ENCODE data around the gene CEP85L.

CEP85L gene

DNA sequence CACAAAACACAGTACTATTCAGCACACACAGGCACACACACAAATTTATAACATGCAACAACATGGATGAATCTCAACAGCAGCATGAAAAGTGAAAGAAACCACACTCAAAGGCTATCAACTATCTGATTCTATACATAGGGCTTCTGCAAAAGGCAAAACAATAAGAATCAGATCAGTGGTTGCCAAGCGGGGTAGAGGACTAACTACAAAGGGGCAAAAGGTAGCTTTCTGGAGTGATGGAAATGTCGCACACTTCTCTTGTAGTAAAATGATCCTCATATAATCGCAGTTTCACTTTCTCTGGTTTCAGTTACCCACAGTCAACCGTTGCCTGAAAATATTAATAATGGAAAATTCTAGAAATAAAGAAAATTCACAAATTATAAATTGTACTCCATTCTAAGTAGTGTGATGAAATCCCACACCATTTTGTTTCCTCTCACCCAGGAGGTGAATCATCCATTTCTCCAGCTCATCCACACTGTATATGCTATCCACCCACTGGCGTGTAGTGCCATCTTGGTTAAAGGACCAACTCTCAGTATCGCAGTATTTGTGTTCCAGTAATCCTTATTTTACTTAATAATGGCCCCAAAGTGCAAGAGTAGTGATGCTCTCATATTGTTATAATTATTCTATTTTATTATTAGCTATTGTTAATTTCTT, 116.1 kb downstream of the CEP85L start:
- no peak for DNase-seq

GRCh38 chr6:118530942-118531341, 120.4 kb downstream of the CEP85L start:
- DNase-seq, result no peak

GRCh38 chr6:118529756-118530155, 121.6 kb downstream of the CEP85L start:
- DNase-seq, result no peak

DNA sequence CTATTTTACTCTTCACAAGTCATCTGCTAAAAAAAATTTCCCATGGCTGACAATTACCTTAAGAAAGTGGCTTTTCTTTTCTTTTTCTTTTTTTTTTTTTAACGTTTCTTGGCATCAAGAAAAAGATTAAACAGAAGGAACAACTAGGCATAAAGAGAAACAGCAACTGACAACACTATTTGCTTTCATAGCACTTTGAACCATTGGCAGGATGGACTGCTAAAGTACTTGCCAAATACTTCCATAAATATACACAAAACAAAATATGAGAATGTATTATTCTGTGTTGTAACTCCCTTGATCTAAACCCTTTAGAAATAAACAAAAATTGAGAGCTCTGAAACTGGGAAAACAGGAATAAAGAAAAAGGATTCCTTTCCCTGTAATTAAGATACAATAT, 123.3 kb downstream of the CEP85L start:
- DNase-seq, result no peak

GRCh38 chr6:118525913-118526780, 125.2 kb downstream of the CEP85L start:
- DNase-seq, result no peak

DNA sequence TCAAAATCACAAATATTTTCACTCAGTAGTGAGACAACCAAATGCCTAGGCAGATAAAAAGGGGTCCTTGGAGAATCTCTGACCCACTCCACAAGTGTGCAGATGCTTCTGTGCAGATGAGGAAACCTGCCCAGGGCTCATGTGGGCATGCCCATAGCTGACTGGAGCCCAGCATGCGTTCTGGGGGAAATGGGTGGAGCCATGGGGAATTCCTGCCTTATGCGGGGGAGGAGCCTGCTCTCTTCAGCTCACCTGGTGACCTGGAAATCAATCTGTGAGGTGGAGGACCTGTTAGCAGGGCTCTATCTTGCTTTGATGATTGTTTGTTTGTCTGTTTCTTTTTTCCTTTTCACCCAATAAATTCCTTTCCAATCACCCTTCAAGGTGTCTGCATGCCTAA, 126.7 kb downstream of the CEP85L start:
- DNase-seq, result no peak

DNA sequence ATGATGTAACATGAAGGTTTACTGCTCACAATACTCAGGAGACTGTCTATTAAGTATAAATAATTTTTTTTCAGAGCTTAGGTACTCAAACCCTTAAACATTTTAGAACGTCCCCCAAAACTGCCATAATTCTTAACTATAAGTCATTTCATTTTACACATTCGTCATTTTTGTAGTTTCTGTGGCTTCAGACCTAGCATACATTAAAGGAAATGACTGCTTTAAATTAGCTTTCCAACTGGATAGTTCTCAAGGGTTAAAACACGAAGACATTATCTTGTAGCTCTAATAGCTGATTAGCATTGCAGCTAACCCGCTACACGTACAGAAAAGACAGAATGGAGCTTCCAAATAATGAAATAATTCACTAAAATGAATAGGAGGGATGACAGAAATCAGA, 128.2 kb downstream of the CEP85L start:
- no peak for DNase-seq

DNA sequence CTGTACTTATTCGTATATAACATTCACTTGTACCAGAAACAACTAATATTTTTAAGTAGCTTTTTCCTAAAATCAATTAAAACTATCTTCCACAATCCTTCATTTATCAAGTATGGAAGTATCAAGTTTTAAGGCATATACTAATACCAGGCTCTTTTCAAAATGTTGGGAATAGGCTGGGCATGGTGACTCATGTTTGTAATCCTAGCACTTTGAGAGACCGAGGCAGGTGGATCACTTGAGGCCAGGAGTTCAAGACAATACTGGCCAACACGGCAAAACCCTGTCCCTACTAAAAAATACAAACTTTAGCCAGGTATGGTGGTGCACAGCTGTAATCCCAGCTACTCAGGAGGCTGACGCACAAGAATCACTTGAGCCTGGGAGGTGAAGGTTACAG, 129.0 kb downstream of the CEP85L start:
- DNase-seq, result no peak

DNA sequence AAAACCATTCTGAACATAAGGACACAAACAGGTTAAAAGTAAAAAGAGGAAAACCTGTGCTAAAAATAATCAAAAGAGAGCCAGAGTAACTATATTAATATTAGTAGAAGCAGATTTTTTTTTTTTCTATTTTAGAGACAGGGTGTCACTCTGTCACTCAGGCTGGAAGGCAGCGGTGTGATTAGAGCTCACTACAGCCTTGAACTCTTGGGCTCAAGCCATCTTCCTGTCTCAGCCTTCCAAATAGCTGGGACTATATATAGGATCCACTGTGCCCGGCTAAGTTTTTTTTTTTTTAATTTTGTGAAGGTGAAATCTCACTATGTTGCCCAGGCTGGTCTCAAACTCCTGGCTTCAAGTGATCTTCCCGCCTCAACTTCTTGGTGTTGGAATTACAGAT, 136.7 kb downstream of the CEP85L start:
- no peak for DNase-seq

- no peak for DNase-seq
Observed at GRCh38 chr6:118511930-118512715, 139.3 kb downstream of the CEP85L start.

- peak; percentile 18 for DNase-seq
Observed at GRCh38 chr6:118509009-118509617, 142.3 kb downstream of the CEP85L start.

DNA sequence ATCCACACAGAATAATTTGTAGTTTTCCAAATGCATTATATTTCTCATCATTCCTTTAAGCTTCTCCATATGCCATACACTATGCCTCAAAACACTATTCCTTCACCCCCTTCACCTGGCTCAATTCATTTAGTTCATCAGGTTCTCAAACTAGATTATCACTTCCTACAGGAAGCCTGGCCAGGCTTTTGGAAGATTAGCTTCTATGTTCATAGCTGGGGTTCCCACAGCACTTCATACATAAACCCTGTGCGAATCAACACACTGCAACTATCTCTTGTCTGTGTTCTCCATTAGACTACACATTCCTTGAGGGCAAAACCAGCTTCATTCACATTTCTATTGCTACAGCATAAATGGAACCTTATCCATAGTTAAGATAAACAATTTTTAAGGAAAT, 143.8 kb downstream of the CEP85L start:
- DNase-seq, result no peak

GRCh38 chr6:118506071-118506638, 145.2 kb downstream of the CEP85L start:
- no peak for DNase-seq

DNA sequence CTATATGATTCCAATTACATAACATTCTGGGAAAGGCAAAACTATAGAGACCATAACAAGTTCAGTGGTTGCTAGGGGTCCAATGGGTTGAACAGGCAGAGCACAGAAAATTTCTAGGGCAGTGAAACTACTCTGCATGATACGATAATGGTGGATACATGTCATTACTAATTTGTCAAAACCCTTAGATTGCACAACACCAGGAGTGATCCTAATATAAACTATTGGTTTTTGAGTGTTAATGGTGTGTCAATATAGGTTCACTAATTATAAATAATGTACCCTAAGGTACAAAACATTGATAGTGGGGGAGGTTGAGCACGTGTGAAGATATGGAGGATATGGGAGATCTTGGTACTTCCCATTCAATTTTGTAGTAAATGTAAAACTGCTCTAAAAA, 145.7 kb downstream of the CEP85L start:
- no peak for DNase-seq

DNA sequence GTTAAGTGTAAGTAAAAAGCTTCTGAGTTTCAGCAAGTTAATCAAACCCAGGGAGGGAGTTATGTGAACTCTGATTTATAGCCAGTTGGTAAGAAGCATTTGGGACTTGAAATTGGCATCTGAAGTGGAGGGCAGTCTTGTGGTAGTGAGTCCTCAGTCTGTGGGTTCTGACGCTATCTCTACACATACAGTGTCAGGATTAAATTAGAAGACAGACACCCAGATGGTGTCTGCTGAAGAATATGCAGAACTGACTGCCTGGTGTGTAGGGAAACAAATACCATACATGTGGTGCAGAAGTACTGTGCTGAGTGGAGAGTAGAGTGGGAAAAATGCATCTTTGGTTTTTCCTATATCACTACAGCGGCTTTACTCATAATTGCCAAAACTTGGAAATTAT, 146.8 kb downstream of the CEP85L start:
- no peak for DNase-seq

- DNase-seq, result no peak
Observed at GRCh38 chr6:118502169-118502568, 149.2 kb downstream of the CEP85L start.

DNA sequence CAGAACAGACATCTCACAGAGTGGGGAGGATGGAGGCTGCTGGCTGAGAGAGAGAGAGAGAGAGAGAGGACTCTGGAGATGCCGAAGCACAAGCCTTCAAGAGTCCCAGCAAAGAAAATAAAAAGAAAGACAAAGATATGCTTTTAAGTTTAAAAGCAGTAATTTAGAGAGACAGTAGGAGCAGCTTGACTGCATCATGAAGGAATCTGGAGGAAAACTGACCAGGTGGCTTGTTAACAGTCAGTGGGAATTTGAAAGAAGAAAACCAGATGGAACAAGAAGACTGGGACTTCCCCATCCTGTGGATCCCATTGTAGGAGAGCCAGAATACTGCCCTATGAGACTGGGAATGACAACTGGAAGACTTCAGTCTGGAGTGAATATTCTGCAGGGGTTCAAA, 149.6 kb downstream of the CEP85L start:
- DNase-seq, result no peak

DNA sequence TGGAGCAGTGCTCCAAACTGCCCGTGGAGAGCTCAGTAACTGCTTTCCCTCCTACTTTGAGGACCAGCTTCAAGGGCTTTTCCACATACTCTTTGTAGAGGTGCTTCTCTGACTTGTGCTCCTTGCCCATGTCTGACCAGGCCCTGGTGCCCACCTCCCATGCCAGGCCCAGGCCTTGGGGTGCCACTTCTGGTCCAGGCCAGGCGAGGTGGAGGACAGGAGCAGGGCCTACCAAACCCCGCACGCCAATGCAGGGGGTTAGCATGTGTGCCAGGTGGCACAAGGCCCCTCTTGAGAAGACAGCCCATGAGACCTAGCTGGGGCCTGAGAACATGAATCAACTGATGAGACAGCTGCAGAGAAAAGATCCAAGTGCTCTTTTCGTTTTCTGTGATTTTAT, 150.3 kb downstream of the CEP85L start:
- no peak for DNase-seq

- DNase-seq, result no peak
Observed at GRCh38 chr6:118500130-118501015, 151.0 kb downstream of the CEP85L start.

DNA sequence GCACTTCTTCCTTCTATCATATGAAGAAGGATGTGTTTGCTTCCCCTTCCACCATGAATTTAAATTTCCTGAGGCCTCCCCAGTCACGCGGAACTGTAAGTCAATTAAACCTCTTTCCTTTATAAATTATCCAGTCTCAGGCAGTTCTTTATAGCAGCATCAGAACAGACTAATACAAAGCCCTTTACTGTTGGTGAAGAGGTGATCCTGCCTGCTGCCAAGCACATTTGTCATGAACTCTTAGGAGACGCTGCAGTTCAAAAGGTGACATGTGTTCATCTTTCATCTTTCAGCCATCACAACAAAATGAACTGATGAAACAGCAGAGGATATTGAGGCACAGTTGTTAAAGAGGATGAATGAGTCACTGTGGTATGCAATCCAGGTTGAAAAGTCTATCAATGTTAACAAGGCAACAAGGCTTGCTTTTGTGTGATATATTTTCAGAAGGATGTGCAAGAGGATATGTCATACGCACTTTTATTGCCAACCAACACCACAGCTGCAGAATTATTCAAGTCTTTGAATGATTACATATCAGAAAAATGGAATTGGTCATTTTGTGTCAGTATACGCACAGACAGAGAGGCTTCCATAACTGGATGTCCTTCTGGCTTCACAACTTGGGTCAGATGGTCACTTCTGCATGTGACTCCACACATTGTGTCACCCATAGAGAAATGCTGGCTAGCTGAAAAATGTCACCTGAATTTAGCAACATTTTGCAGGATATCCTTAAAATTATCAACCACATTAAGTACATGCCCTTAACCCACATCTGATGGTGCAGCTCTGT, 155.7 kb downstream of the CEP85L start:
- no peak for DNase-seq

DNA sequence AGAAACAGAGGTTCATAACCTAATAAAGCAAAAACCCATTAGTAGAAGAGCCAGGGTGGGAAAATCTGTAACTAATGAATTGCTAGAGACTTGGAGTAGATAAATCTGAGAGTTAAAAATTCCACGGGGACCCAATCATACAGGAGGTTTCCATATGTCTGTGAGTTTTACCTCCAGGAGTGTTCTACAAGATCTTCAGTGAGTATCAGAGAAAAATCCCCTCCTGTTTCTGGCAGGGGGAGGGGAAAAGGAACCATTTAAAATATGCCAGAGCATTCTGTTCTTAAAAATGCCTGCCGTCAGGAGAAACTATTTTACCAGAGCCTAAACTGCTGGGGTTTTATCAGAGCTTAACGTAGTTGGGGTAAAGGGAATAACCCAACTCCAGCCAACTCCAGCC, 157.3 kb downstream of the CEP85L start:
- DNase-seq, result no peak
